Neural cell (in vitro differentiated cells): Measurements from ENCODE around the gene ICE2. TPM values are rescaled to one million over a fixed set of nuclear protein-coding genes. Genes with fewer than 3 reads are reported as not detected.

Source experiments
- H2AFZ ChIP-seq: fragments of 200-600, 300-800 bp; sonication (generic), shearing (Covaris generic); 2 replicates; pipeline ENCODE4 v1.6.0; 2014; ENCODE audit warnings: low read depth, mild to moderate bottlenecking, antibody characterized with exemption, low read length, moderate library complexity
- H3F3A ChIP-seq: fragments of 200-600 bp; shearing (Covaris generic); 2 replicates; pipeline ENCODE4 v1.6.1; 2016; ENCODE audit warnings: mild to moderate bottlenecking, moderate library complexity, mixed read lengths, antibody characterized with exemption, low read length; ENCODE audit not compliant: insufficient read depth, poor library complexity, severe bottlenecking
- H3K27ac ChIP-seq: fragments of 200-600, 300-800 bp; sonication (generic), shearing (Covaris generic); 2 replicates; pipeline ENCODE4 v1.5.1; 2014; ENCODE audit warnings: mild to moderate bottlenecking, low read length, moderate library complexity
- H3K27me3 ChIP-seq: fragments of 300-800, 200-600 bp; sonication (generic), shearing (Covaris generic); 2 replicates; pipeline ENCODE4 v1.6.0; 2014; ENCODE audit warnings: mild to moderate bottlenecking, low read depth, low read length, moderate library complexity; ENCODE audit not compliant: insufficient read depth
- H3K36me3 ChIP-seq: fragments of 300-800, 200-600 bp; sonication (generic), shearing (Covaris generic); 2 replicates; pipeline ENCODE4 v1.5.1; 2014; ENCODE audit warnings: mild to moderate bottlenecking, antibody characterized with exemption, low read length, moderate library complexity; ENCODE audit not compliant: insufficient read depth
- H3K4me2 ChIP-seq: fragments of 300-800, 200-600 bp; sonication (generic), shearing (Covaris generic); 2 replicates; pipeline ENCODE4 v1.6.0; 2014; ENCODE audit warnings: mild to moderate bottlenecking, low read length
- H3K4me3 ChIP-seq: fragments of 300-800, 200-600 bp; sonication (generic), shearing (Covaris generic); 2 replicates; pipeline ENCODE4 v1.5.1; 2014; ENCODE audit warnings: mild to moderate bottlenecking, low read length, moderate library complexity
- H3K79me2 ChIP-seq: fragments of 200-600 bp; shearing (Covaris generic); replicated peaks from 2 replicates; pipeline ENCODE4 v1.6.0; 2014; ENCODE audit warnings: mild to moderate bottlenecking, low read length, moderate library complexity; ENCODE audit not compliant: insufficient read depth
- H3K9ac ChIP-seq: fragments of 300-800, 200-600 bp; sonication (generic), shearing (Covaris generic); 2 replicates; pipeline ENCODE4 v1.6.1; 2016; ENCODE audit warnings: mild to moderate bottlenecking, low read length, mixed read lengths
- H3K9me2 ChIP-seq: fragments of 200-600 bp; shearing (Covaris generic); 2 replicates; pipeline ENCODE4 v1.6.1; 2016; ENCODE audit warnings: mild to moderate bottlenecking, low read length, mixed read lengths; ENCODE audit not compliant: insufficient read depth
- H3K9me3 ChIP-seq: fragments of 200-600, 300-800 bp; sonication (generic), shearing (Covaris generic); 2 replicates; pipeline ENCODE4 v1.6.1; 2016; ENCODE audit warnings: mild to moderate bottlenecking, mixed run types, low read length, moderate library complexity, mixed read lengths
- H4K20me1 ChIP-seq: fragments of 200-600 bp; shearing (Covaris generic); 2 replicates; pipeline ENCODE4 v1.6.1; 2016; ENCODE audit warnings: mild to moderate bottlenecking, mixed run types; ENCODE audit not compliant: insufficient read depth
- CTCF ChIP-seq: fragments of 450-650 bp; IDR thresholded peaks from 2 replicates; pipeline ENCODE4 v1.5.1; 2014; ENCODE audit warnings: antibody characterized with exemption, mild to moderate bottlenecking, moderate library complexity; ENCODE audit not compliant: poor library complexity, severe bottlenecking
- EP300 ChIP-seq: fragments of 450-650 bp; conservative IDR thresholded peaks from 2 replicates; pipeline ENCODE4 v1.6.1; 2014; ENCODE audit warnings: antibody characterized with exemption, mild to moderate bottlenecking, moderate library complexity; ENCODE audit not compliant: poor library complexity, severe bottlenecking
- EZH2 ChIP-seq: fragments of 200-600, 300-800 bp; shearing (Covaris generic), sonication (generic); IDR thresholded peaks from 2 replicates; pipeline ENCODE4 v1.6.1; 2014; ENCODE audit warnings: antibody characterized with exemption, low read length, borderline replicate concordance, mild to moderate bottlenecking; ENCODE audit not compliant: insufficient read depth, poor library complexity, severe bottlenecking
- MXI1 ChIP-seq: fragments of 450-650 bp; conservative IDR thresholded peaks from 2 replicates; pipeline ENCODE4 v1.6.1; 2014; ENCODE audit warnings: antibody characterized with exemption, mild to moderate bottlenecking; ENCODE audit not compliant: poor library complexity, severe bottlenecking
- POLR2AphosphoS5 ChIP-seq: IDR thresholded peaks from 2 replicates; pipeline ENCODE4 v1.6.1; 2012
- RAD21 ChIP-seq: fragments of 450-650 bp; conservative IDR thresholded peaks from 2 replicates; pipeline ENCODE4 v1.6.1; 2014; ENCODE audit warnings: antibody characterized with exemption, mild to moderate bottlenecking, moderate library complexity
- REST ChIP-seq: IDR thresholded peaks from 2 replicates; pipeline ENCODE4 v1.6.1; 2012; ENCODE audit warnings: borderline replicate concordance
- SMC3 ChIP-seq: fragments of 450-650 bp; conservative IDR thresholded peaks from 2 replicates; pipeline ENCODE4 v1.6.1; 2014; ENCODE audit warnings: antibody characterized with exemption, mild to moderate bottlenecking, moderate library complexity; ENCODE audit not compliant: poor library complexity
- TAF1 ChIP-seq: IDR thresholded peaks from 2 replicates; pipeline ENCODE4 v1.6.1; 2012; ENCODE audit warnings: low read depth
- polyA plus RNA-seq: library from polyadenylated mRNA; depleted of rRNA; stranded (reverse); fragments of >200 nt; gene quantifications from 2 replicates; pipeline ENCODE4 v1.2.3, GENCODE V29; 2014

ICE2 gene
- polyA plus RNA-seq, 1 donor from 2014 or later, result 34.0 TPM

- no peak overlapping the region for H3K9ac ChIP-seq
- H3F3A ChIP-seq, result no peaks in the 10 kb centered on the region
- H4K20me1 ChIP-seq, result no peaks in the 10 kb centered on the region
- H3K36me3 ChIP-seq, result no peaks in the 10 kb centered on the region
- no peak overlapping the region for H2AFZ ChIP-seq
- H3K4me3 ChIP-seq, result no peak overlapping the region
- no peak for TF ChIP-seq POLR2AphosphoS5
- TF ChIP-seq EP300, result no peak
- no peak for TF ChIP-seq EZH2
- TF ChIP-seq RAD21, result no peak
- TF ChIP-seq SMC3, result no peak
- no peak for TF ChIP-seq MXI1
- no peak for TF ChIP-seq TAF1
- no peak for TF ChIP-seq REST
- TF ChIP-seq CTCF, result no peak
- no peak overlapping the region for H3K4me2 ChIP-seq
- H3K79me2 ChIP-seq, result no peaks in the 10 kb centered on the region
- no peaks in the 10 kb centered on the region for H3K27me3 ChIP-seq
- H3K27ac ChIP-seq, result no peak overlapping the region
- H3K9me2 ChIP-seq, result no peaks in the 10 kb centered on the region
- no peaks in the 10 kb centered on the region for H3K9me3 ChIP-seq
Observed at GRCh38 chr15:60379525-60380274, 99.2 kb downstream of the ICE2 start.

GRCh38 chr15:60379185-60379524, 99.8 kb downstream of the ICE2 start:
- H3K4me2 ChIP-seq, result no peak overlapping the region
- H3K79me2 ChIP-seq, result no peaks in the 10 kb centered on the region
- no peaks in the 10 kb centered on the region for H3K9me2 ChIP-seq
- no peaks in the 10 kb centered on the region for H4K20me1 ChIP-seq
- no peak overlapping the region for H2AFZ ChIP-seq
- no peak for TF ChIP-seq EP300
- H3K36me3 ChIP-seq, result no peaks in the 10 kb centered on the region
- no peaks in the 10 kb centered on the region for H3K9me3 ChIP-seq
- no peak overlapping the region for H3K27ac ChIP-seq
- H3K4me3 ChIP-seq, result no peak overlapping the region
- no peaks in the 10 kb centered on the region for H3K27me3 ChIP-seq
- H3K9ac ChIP-seq, result no peak overlapping the region
- no peaks in the 10 kb centered on the region for H3F3A ChIP-seq

- no peak overlapping the region for H3K4me2 ChIP-seq
- no peaks in the 10 kb centered on the region for H3K36me3 ChIP-seq
- H3K79me2 ChIP-seq, result no peaks in the 10 kb centered on the region
Observed at GRCh38 chr15:60376677-60377095, 102.3 kb downstream of the ICE2 start.

More at GRCh38 chr15:60376677-60377095, 102.3 kb downstream of the ICE2 start:
- TF ChIP-seq CTCF (no peak), SMC3 (no peak), REST (no peak), TAF1 (no peak), EP300 (no peak), POLR2AphosphoS5 (no peak), RAD21 (no peak), MXI1 (no peak), EZH2 (no peak)
- no peaks in the 10 kb centered on the region for H4K20me1 ChIP-seq
- H3K27me3 ChIP-seq, result no peaks in the 10 kb centered on the region
- H3K9me2 ChIP-seq, result no peaks in the 10 kb centered on the region
- no peak overlapping the region for H2AFZ ChIP-seq
- H3K27ac ChIP-seq, result no peak overlapping the region
- H3K4me3 ChIP-seq, result no peak overlapping the region
- H3K9ac ChIP-seq, result no peak overlapping the region
- no peaks in the 10 kb centered on the region for H3F3A ChIP-seq
- H3K9me3 ChIP-seq, result no peaks in the 10 kb centered on the region
